Muscle of leg (tissue), 11 donors: ENCODE results near the gene TNFRSF1A. TPM values are rescaled to one million over a fixed set of nuclear protein-coding genes. Genes with fewer than 3 reads are reported as not detected.

ENCODE experiments used
- DNase-seq: peaks from one replicate; pipeline ENCODE4 v3.0.0; 2013
- H3K27ac ChIP-seq: one replicate; pipeline ENCODE4 v1.5.1; 2013; ENCODE audit warnings: mild to moderate bottlenecking, low read length, control low read depth
- H3K27me3 ChIP-seq: one replicate; pipeline ENCODE4 v1.6.1; 2013; ENCODE audit warnings: low read length; ENCODE audit not compliant: control insufficient read depth, insufficient read depth
- H3K36me3 ChIP-seq: one replicate; pipeline ENCODE4 v1.6.1; 2013; ENCODE audit warnings: low read length; ENCODE audit not compliant: control insufficient read depth, insufficient read depth
- H3K4me1 ChIP-seq: one replicate; pipeline ENCODE4 v1.6.1; 2013; ENCODE audit warnings: low read length; ENCODE audit not compliant: control insufficient read depth, insufficient read depth
- H3K4me3 ChIP-seq: one replicate; pipeline ENCODE4 v1.5.1; 2013; ENCODE audit warnings: low read length, control low read depth
- H3K9me3 ChIP-seq: replicated peaks from 2 replicates; pipeline ENCODE4 v1.6.1; 2013; ENCODE audit warnings: low read depth, low read length; ENCODE audit not compliant: control insufficient read depth
- WGBS: methylation state at CpG from one replicate; pipeline ENCODE4 v1.1.5; 2013; ENCODE audit warnings: missing lambda C conversion rate; ENCODE audit not compliant: insufficient coverage; 5-methylcytosine and 5-hydroxymethylcytosine counted together
- polyA plus RNA-seq, 8 donors: library from polyadenylated mRNA; unstranded; fragments of 120-200 nt; gene quantifications; one replicate each; pipeline versions ENCODE4 v1.2.1 to v1.2.3, GENCODE V29; 2013; ENCODE audit warnings: inconsistent platforms in 1 of 8, low replicate concordance in 1 of 8; ENCODE audit not compliant: insufficient read length in 8 of 8, insufficient read depth in 1 of 8
- total RNA-seq: library from RNA; stranded (reverse); fragments of 120-200 nt; gene quantifications from one replicate; pipeline ENCODE4 v1.2.4, GENCODE V29; 2013

The TNFRSF1A gene
- total and polyA plus RNA-seq, 9 donors = 38.5 to 92.0 (median 64.1) TPM

DNA sequence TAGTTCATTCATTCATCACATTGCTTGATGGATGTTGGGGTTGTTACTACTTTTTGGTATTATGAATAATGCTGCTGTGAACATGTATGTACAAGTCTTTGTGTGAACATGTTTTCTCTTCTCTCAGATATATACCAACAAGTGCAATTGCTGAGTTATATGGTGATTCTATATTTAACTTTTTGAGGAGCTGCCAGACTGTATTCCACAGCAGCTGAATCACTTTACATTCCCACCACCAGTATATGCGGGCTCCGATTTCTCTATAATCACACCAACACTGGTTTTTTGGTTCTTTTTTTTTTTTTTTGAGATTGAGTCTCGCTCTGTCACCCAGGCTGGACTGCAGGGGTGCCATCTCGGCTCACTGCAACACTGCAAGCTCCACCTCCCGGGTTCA is 53.6 kb downstream of the TNFRSF1A start:
- Histone ChIP-seq H3K4me1 (no peaks in the 10 kb centered on the region), H3K27me3 (no peaks in the 10 kb centered on the region), H3K9me3 (no peaks in the 10 kb centered on the region), H3K27ac (no peak overlapping the region), H3K36me3 (no peaks in the 10 kb centered on the region), H3K4me3 (no peak overlapping the region)
- no CpG with 5 or more reads among the region's 5 CpGs for WGBS
- no peak for DNase-seq

- no peak overlapping the region for H3K27ac ChIP-seq
- no peaks in the 10 kb centered on the region for H3K9me3 ChIP-seq
- no CpG with 5 or more reads among the region's 1 CpG for WGBS
- H3K4me3 ChIP-seq = no peak overlapping the region
- H3K27me3 ChIP-seq = peaks cover 5% of the 10 kb centered on the region
- no peak for DNase-seq
- H3K36me3 ChIP-seq = no peaks in the 10 kb centered on the region
- H3K4me1 ChIP-seq = no peaks in the 10 kb centered on the region
These were observed 56.2 kb downstream of the TNFRSF1A start for GRCh38 chr12:6285532-6286306.

DNA sequence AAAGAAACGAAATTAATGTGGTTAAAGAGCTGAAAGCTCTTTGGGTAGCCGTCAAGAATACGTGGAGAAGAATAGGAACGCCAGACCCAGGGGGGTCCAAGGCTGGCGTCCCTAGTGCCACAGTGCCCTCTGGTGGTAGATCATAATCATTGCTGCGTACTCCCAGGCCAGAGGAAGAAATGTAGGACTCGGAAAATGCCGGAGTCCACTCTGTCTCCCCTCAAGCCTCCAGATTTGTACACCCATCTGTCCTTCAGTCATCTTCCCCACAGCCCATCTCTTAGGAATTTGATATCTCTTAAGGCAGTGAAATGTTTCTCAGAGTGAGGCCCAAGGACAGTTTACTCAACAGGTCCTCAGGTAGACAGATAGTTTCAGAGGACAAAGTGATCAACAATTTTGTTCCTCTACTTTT is 56.8 kb downstream of the TNFRSF1A start:
- H3K9me3 ChIP-seq = no peaks in the 10 kb centered on the region
- no peaks in the 10 kb centered on the region for H3K4me1 ChIP-seq
- H3K4me3 ChIP-seq = no peak overlapping the region
- H3K27ac ChIP-seq = no peak overlapping the region
- H3K36me3 ChIP-seq = no peaks in the 10 kb centered on the region
- peaks cover 8% of the 10 kb centered on the region for H3K27me3 ChIP-seq
- DNase-seq = peak; percentile 79
- 0% methylated on average over 5 of the region's 8 CpGs for WGBS

DNA sequence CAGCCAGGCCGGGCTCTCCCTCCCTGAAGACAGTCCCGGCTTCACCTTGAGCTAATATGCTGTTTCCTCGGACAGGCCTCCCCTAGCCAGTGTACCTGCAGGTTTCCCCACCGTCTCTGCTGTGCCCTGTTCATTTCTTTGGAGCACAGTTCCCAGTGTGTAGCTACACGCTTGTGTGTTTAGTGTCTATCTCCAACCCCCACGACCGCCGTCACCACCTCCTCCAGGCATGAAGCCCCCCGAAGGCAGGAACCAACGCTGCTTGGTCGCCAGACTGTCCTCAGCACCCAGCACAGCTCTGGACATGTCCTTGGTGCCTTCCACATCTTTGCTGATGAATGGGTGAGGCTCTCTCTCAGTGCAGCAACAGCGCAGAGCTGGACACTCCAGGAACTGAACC is 57.6 kb downstream of the TNFRSF1A start:
- Histone ChIP-seq H3K4me3 (no peak overlapping the region), H3K9me3 (no peaks in the 10 kb centered on the region), H3K4me1 (peaks cover 2% of the 10 kb centered on the region), H3K36me3 (no peaks in the 10 kb centered on the region), H3K27ac (no peak overlapping the region), H3K27me3 (peaks cover 15% of the 10 kb centered on the region)
- no peak for DNase-seq
- 86% methylated on average over 9 of the region's 12 CpGs for WGBS

DNA sequence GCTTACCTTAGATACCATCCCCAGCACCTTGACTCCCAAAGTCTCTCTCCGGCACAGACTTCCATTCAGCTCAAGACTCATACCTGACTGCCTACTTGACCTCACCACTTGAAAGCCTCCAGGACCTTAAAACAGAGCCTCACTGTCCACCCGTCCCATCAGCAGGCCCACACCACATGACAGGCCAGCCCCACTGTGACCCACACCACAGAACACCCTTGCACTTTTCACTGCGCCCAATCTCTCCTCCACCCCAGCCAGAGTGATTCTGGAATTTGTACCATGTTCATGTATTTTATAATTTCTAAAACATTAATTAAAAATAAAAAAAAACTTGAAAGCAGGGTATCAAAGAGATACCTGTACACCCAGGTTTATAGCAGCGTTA is 59.4 kb downstream of the TNFRSF1A start:
- Histone ChIP-seq H3K36me3 (no peaks in the 10 kb centered on the region), H3K9me3 (no peaks in the 10 kb centered on the region), H3K27me3 (peaks cover 25% of the 10 kb centered on the region), H3K4me1 (peaks cover 13% of the 10 kb centered on the region), H3K27ac (no peak overlapping the region), H3K4me3 (no peak overlapping the region)
- WGBS = 89% methylated on average over 2 of the region's 4 CpGs
- no peak for DNase-seq

GRCh38 chr12:6281081-6281809 is 60.6 kb downstream of the TNFRSF1A start:
- peaks cover 13% of the 10 kb centered on the region for H3K4me1 ChIP-seq
- DNase-seq = no peak
- no peaks in the 10 kb centered on the region for H3K36me3 ChIP-seq
- no peaks in the 10 kb centered on the region for H3K9me3 ChIP-seq
- no peak overlapping the region for H3K27ac ChIP-seq
- H3K27me3 ChIP-seq = peaks cover 25% of the 10 kb centered on the region
- H3K4me3 ChIP-seq = no peak overlapping the region
- 91% methylated on average over 11 of the region's 13 CpGs for WGBS

- H3K27ac ChIP-seq = no peak overlapping the region
- H3K4me1 ChIP-seq = peaks cover 13% of the 10 kb centered on the region
- 90% methylated on average over 11 of the region's 11 CpGs for WGBS
- no peaks in the 10 kb centered on the region for H3K36me3 ChIP-seq
- H3K27me3 ChIP-seq = peaks cover 28% of the 10 kb centered on the region
- H3K4me3 ChIP-seq = no peak overlapping the region
- no peak for DNase-seq
- no peaks in the 10 kb centered on the region for H3K9me3 ChIP-seq
These were observed 61.2 kb downstream of the TNFRSF1A start for GRCh38 chr12:6280672-6281071.

DNA sequence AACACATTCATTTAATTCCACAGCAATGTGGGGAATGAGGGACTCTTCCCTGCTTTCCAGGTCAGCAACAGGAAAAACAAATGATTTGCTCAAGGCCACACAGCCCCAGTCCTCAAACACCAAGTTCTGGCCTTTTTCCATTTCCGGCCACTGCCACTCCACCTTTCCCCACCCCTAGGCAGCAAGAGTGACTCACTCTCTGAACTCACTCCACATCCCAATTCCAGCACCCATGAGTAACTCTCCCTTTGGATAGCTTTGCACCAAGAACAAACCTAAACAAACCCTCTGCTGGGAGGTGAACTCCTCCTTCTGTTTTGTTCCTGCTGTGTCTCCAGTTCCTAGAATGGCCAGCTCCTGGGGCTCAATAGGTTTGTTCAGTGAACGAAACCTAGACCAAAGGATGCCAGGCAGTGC is 61.8 kb downstream of the TNFRSF1A start:
- no peak for DNase-seq
- WGBS = 72% methylated on average over 2 of the region's 2 CpGs
- Histone ChIP-seq H3K27me3 (peaks cover 28% of the 10 kb centered on the region), H3K4me1 (peaks cover 13% of the 10 kb centered on the region), H3K4me3 (no peak overlapping the region), H3K27ac (no peak overlapping the region), H3K36me3 (no peaks in the 10 kb centered on the region), H3K9me3 (no peaks in the 10 kb centered on the region)

DNA sequence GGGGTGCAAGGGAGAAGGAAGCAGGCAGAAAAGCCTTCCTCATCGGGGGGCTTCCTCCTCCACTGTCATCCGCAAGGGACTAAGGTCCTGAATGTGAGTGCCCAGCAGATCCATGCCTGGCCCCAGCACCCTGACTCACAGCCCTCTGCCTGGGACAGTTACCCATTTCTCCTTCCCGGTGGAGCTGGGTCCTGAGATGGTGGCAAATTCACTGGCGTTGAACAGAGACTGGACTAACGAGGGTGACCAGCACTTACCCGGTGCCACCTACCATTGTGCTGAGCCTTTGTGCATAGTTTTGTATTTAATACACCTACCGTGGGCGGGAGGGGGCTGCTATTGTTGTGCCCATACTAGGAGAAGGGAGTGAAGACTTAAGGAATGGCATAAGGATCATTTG is 62.2 kb downstream of the TNFRSF1A start:
- Histone ChIP-seq H3K36me3 (no peaks in the 10 kb centered on the region), H3K4me3 (no peak overlapping the region), H3K27ac (no peak overlapping the region), H3K4me1 (peaks cover 14% of the 10 kb centered on the region), H3K9me3 (no peaks in the 10 kb centered on the region), H3K27me3 (peaks cover 28% of the 10 kb centered on the region)
- 92% methylated on average over 4 of the region's 8 CpGs for WGBS
- DNase-seq = no peak

GRCh38 chr12:6279256-6279628 is 62.6 kb downstream of the TNFRSF1A start:
- no peak for DNase-seq
- H3K36me3 ChIP-seq = no peaks in the 10 kb centered on the region
- H3K9me3 ChIP-seq = no peaks in the 10 kb centered on the region
- 93% methylated on average over 9 of the region's 12 CpGs for WGBS
- H3K4me1 ChIP-seq = peaks cover 16% of the 10 kb centered on the region
- H3K27me3 ChIP-seq = peaks cover 28% of the 10 kb centered on the region
- no peak overlapping the region for H3K27ac ChIP-seq
- no peak overlapping the region for H3K4me3 ChIP-seq
